ENCODE results near the gene LTBR.

DNA sequence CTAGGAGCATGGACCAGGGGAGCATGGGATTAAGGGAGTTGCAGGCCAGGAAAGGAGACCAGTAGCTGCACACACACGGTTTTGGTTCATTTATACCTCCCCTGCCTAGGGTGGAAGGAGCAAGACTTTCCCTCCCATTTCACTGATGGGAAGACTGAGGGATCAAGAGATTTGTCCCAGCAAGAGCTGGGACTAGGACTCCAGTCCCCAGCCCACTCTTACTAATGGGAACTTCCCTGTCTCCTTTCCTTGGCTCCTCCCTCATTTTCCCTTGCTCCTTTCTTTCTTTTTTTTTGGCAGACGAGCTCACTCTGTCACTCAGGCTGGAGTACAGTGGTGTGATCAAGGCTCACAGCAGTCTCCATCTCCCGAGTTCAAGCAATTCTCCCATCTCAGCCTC is 21.6 kb upstream of the LTBR start:
- TF ChIP-seq, protein P1, sequence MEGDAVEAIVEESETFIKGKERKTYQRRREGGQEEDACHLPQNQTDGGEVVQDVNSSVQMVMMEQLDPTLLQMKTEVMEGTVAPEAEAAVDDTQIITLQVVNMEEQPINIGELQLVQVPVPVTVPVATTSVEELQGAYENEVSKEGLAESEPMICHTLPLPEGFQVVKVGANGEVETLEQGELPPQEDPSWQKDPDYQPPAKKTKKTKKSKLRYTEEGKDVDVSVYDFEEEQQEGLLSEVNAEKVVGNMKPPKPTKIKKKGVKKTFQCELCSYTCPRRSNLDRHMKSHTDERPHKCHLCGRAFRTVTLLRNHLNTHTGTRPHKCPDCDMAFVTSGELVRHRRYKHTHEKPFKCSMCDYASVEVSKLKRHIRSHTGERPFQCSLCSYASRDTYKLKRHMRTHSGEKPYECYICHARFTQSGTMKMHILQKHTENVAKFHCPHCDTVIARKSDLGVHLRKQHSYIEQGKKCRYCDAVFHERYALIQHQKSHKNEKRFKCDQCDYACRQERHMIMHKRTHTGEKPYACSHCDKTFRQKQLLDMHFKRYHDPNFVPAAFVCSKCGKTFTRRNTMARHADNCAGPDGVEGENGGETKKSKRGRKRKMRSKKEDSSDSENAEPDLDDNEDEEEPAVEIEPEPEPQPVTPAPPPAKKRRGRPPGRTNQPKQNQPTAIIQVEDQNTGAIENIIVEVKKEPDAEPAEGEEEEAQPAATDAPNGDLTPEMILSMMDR (IDR thresholded peaks at IDR 0.05): no peak
- TF ChIP-seq EZH2 (IDR thresholded peaks at IDR 0.05; ENCODE audit: borderline replicate concordance, insufficient read depth, low read depth, low read length, poor library complexity, severe bottlenecking): no peak
